ENCODE results near the gene ZBTB21. TPM values are rescaled to one million over a fixed set of nuclear protein-coding genes. Genes with fewer than 3 reads are reported as not detected.

ZBTB21 gene
- total and polyA plus RNA-seq, 9 of the 15 experiments (the other 6 are each of a cell fraction or from before 2014, with no cell fraction given): 2.2 to 15.2 (median 8.7) TPM

GRCh38 chr21:41977034-41977950, 32.9 kb downstream of the ZBTB21 start (continued):
- TF ChIP-seq PTTG1 (tag; IDR thresholded peaks at IDR 0.05; ENCODE audit: low read depth) (no peak), GATA2 (CRISPR knock-in tag; IDR thresholded peaks at IDR 0.05) (no peak), JUNB (CRISPR knock-in tag; conservative IDR thresholded peaks at IDR 0.05) (no peak), PYGO2 (tag; IDR thresholded peaks at IDR 0.05) (no peak), CREBBP (IDR thresholded peaks at IDR 0.05; ENCODE audit: low read depth, low read length) (no peak), MTA1 (IDR thresholded peaks at IDR 0.05; ENCODE audit: borderline replicate concordance) (no peak)

GRCh38 chr21:41976611-41977010, 33.5 kb downstream of the ZBTB21 start:
- intact Hi-C loops (cut with micrococcal nuclease): no loop called here
- Histone ChIP-seq H3K4me3 (no peak overlapping the region), H3K27ac (ENCODE audit: extremely low read depth, low read depth, low read length) (no peak overlapping the region), H3K4me1 (replicated peaks in 1 of 2; ENCODE audit: control insufficient read depth in 2 of 2, insufficient read depth in 2 of 2, low read length in 2 of 2) (peaks cover 0 to 4% of the 10 kb centered on the region in 2 experiments; a peak in 2 of 5 replicates), H3K9me1 (ENCODE audit: control insufficient read depth, insufficient read depth, low read length) (no peaks in the 10 kb centered on the region), H3K79me2 (ENCODE audit: control insufficient read depth, insufficient read depth, low read length) (no peaks in the 10 kb centered on the region), H3K36me3 (ENCODE audit: control insufficient read depth, insufficient read depth, low read length) (no peaks in the 10 kb centered on the region), H3K4me2 (ENCODE audit: insufficient read depth, low read length) (no peak overlapping the region), H3K27me3 (ENCODE audit: control insufficient read depth in 2 of 2, insufficient read depth in 2 of 2, low read length in 2 of 2) (peaks cover 25 to 50% of the 10 kb centered on the region in 2 experiments), H3K9me3 (replicated peaks; ENCODE audit: control insufficient read depth, insufficient read depth, low read depth, low read length) (peaks cover 4% of the 10 kb centered on the region; the same call in 1 of the 2 replicates), H4K20me1 (replicated peaks; ENCODE audit: control insufficient read depth, insufficient read depth, low read length) (no peaks in the 10 kb centered on the region), H2AFZ (ENCODE audit: low read depth, low read length) (no peak overlapping the region), H3K9ac (ENCODE audit: insufficient read depth in 1 of 2, low read depth in 2 of 2, low read length in 2 of 2) (no peak overlapping the region)
- WGBS (ENCODE audit: insufficient coverage, low coverage, missing lambda C conversion rate): 25% methylated on average over 8 of the region's 8 CpGs
- ChIA-PET CTCF (ENCODE audit: low intra/inter-chr PET ratio) (no interaction called here), POLR2A (interaction anchor here (1.0 kb wide), 1 partner anchor 13 kb away, joined by 6 read pairs; no protein-coding TSS in a partner anchor)
- no peak for DNase-seq (ENCODE audit: extremely low read depth in 1 of 4, low spot score in 3 of 4)
- no peak for FAIRE-seq
- in situ Hi-C loops (cut with MboI): no loop called here
- BruUV-seq (replicated peaks): no TSS peak
- ATAC-seq: no peak
- TF ChIP-seq TRIM24 (IDR thresholded peaks at IDR 0.05): no peak
- no peak for TF ChIP-seq ARID3B (CRISPR knock-in tag; IDR thresholded peaks at IDR 0.05; ENCODE audit: borderline replicate concordance)
- TF ChIP-seq MECOM (CRISPR knock-in tag; IDR thresholded peaks at IDR 0.05): no peak
- TF ChIP-seq CTCFL (IDR thresholded peaks at IDR 0.05; ENCODE audit: borderline replicate concordance, insufficient read depth, low read depth, low read length, poor library complexity, severe bottlenecking): no peak
- TF ChIP-seq ZNF232 (CRISPR knock-in tag; IDR thresholded peaks at IDR 0.05): no peak
- no peak for TF ChIP-seq E2F5 (CRISPR knock-in tag; IDR thresholded peaks at IDR 0.05)
- no peak for TF ChIP-seq PTBP1 (IDR thresholded peaks at IDR 0.05; ENCODE audit: low read depth, low read length)
- no peak for TF ChIP-seq HNRNPL (IDR thresholded peaks at IDR 0.05; ENCODE audit: low read depth, low read length)
- TF ChIP-seq BRF1 (IDR thresholded peaks at IDR 0.05; ENCODE audit: borderline replicate concordance, extremely low read depth, insufficient read length): no peak
- TF ChIP-seq ZNF175 (CRISPR knock-in tag; IDR thresholded peaks at IDR 0.05; ENCODE audit: low read depth): no peak

Data from K562 (cell line).